ENCODE results near the gene ZNF213. TPM values are rescaled to one million over a fixed set of nuclear protein-coding genes. Genes with fewer than 3 reads are reported as not detected.
"Not testable (repeated sequence)": the region's sequence is repeated elsewhere in the genome, so short reads cannot be mapped to it uniquely, and the experiment has no call there.

The ZNF213 gene
- polyA plus RNA-seq, 1 donor: 15.5 TPM

- peak; percentile 86 for DNase-seq
Observed at GRCh38 chr16:3129137-3130131, 5.4 kb upstream of the ZNF213 start.

- DNase-seq: no peak
Observed at GRCh38 chr16:3131755-3132377, 3.0 kb upstream of the ZNF213 start.

GRCh38 chr16:3133844-3134243, 985 bp upstream of the ZNF213 start:
- no peak for DNase-seq

- no peak for DNase-seq
Observed at GRCh38 chr16:3135126-3135715, 392 bp downstream of the ZNF213 start.

GRCh38 chr16:3137267-3137666, 2.4 kb downstream of the ZNF213 start:
- DNase-seq: no peak

- no peak for DNase-seq
Observed at GRCh38 chr16:3138342-3138741, 3.5 kb downstream of the ZNF213 start.

- no peak for DNase-seq
Observed at GRCh38 chr16:3138823-3139426, 4.1 kb downstream of the ZNF213 start.

GRCh38 chr16:3139561-3139960, 4.7 kb downstream of the ZNF213 start:
- DNase-seq: not testable (repeated sequence)

- DNase-seq: no peak
Observed at GRCh38 chr16:3140603-3141427, 6.0 kb downstream of the ZNF213 start.

GRCh38 chr16:3141781-3142311, 7.0 kb downstream of the ZNF213 start:
- DNase-seq: no peak

GRCh38 chr16:3142327-3142726, 7.5 kb downstream of the ZNF213 start:
- DNase-seq: no peak

GRCh38 chr16:3142770-3143169, 7.9 kb downstream of the ZNF213 start:
- no peak for DNase-seq

GRCh38 chr16:3143189-3143588, 8.4 kb downstream of the ZNF213 start:
- DNase-seq: no peak

GRCh38 chr16:3143598-3144320, 8.9 kb downstream of the ZNF213 start:
- DNase-seq: no peak

- no peak for DNase-seq
Observed at GRCh38 chr16:3144321-3144983, 9.6 kb downstream of the ZNF213 start.

GRCh38 chr16:3145151-3145550, 10.3 kb downstream of the ZNF213 start:
- no peak for DNase-seq

- no peak for DNase-seq
Observed at GRCh38 chr16:3145660-3146059, 10.8 kb downstream of the ZNF213 start.

GRCh38 chr16:3147046-3147756, 12.4 kb downstream of the ZNF213 start:
- no peak for DNase-seq

GRCh38 chr16:3147757-3148104, 12.9 kb downstream of the ZNF213 start:
- DNase-seq: no peak
